Measurements from ENCODE around the gene KLF7. TPM values are rescaled to one million over a fixed set of nuclear protein-coding genes. Genes with fewer than 3 reads are reported as not detected.

Gene KLF7
- total and polyA plus RNA-seq, 2 donors (not counting 3 experiments of a cell fraction or from before 2014, with no cell fraction given): 32.8 to 42.9 TPM

DNA sequence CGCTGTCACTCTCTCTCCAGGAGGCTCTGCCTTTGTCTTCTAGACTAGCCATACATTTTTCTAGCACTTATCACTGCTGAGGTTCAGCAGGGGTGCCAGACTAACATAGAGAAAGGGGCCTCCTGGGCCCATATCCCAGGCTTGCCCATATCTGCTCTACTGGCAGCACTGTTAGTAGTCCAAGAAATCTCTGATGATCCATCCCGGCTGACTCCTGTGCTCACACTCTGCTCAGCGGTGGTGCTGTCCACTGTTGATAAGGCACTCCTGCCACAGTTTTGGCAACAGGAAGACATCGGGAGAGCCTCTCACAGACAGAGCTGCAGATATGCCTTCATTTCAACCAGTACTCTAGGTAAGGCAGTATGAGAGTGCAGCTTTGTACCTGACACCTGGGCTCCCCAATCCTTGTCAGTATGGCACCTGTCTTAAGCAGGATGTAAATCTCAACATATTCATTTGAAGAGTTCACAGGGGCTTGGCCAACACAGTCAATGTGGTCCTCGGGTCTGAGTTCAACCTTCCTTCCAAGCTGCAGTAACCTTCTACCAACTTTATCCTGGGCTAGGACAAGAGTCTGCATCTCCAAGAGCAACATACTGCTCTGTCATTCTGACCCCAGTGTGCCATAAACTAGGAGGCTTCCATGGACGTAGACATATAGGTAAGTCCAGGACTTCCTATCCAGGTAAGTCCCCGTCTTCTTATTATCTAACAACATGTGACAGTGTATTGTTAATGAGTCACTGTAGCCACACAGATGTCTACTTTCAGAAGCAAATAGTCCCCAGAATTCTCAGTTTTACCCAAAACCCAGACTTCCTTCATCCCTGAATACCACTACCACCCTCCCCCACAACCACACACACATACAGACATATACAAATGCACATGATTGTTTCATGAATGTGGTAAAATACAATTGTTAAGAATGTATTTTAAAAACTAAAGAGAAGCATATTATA lies 16.2 kb downstream of the KLF7 start:
- peak; percentile 44 for DNase-seq (ENCODE audit: low read depth, low spot score)
- Histone ChIP-seq H3K27me3 (ENCODE audit: control insufficient read depth in 2 of 2, insufficient read depth in 2 of 2, low read length in 2 of 2) (no peaks in the 10 kb centered on the region), H3K36me3 (ENCODE audit: control insufficient read depth in 2 of 2, extremely low read depth in 1 of 2, insufficient read depth in 2 of 2, low read length in 2 of 2) (peaks cover 0 to 4% of the 10 kb centered on the region in 2 experiments), H2AFZ (ENCODE audit: low read depth, low read length) (no peak overlapping the region), H3K27ac (ENCODE audit: insufficient read depth, low read depth, low read length) (no peak overlapping the region), H3K4me1 (ENCODE audit: control insufficient read depth, extremely low read depth, insufficient read depth, low read length) (peaks cover 62% of the 10 kb centered on the region), H3K4me2 (ENCODE audit: insufficient read depth, low read length) (peak overlapping the region; percentile 52), H3K9me1 (replicated peaks; ENCODE audit: control insufficient read depth, extremely low read depth, insufficient read depth, low read length) (no peaks in the 10 kb centered on the region), H3K4me3 (replicated peaks in 1 of 3; ENCODE audit: insufficient read depth in 1 of 3, low read depth in 1 of 3, low read length in 3 of 3) (no peak overlapping the region), H3K79me2 (ENCODE audit: control insufficient read depth, insufficient read depth, low read length) (peaks cover 99% of the 10 kb centered on the region), H4K20me1 (replicated peaks; ENCODE audit: control insufficient read depth, extremely low read depth, insufficient read depth, low read length) (no peaks in the 10 kb centered on the region), H3K9me3 (replicated peaks; ENCODE audit: control insufficient read depth, insufficient read depth, low read length) (no peaks in the 10 kb centered on the region), H3K9ac (replicated peaks; ENCODE audit: extremely low read depth, insufficient read depth, low read length) (no peak overlapping the region)
- no TSS peak for BruUV-seq (replicated peaks)
- no peak for FAIRE-seq
- ChIA-PET POLR2A (no interaction called here), CTCF (no interaction called here)
- intact Hi-C loops (cut with micrococcal nuclease): no loop called here
- dilution Hi-C loops (cut with MboI; ENCODE audit: extremely low pct_ligation_motif_present, low sequenced_read_pairs): no loop called here
- no peak for TF ChIP-seq POLR2AphosphoS5 (IDR thresholded peaks at IDR 0.05; ENCODE audit: insufficient read depth, low read depth, low read length)
- no peak for TF ChIP-seq POLR2A (IDR thresholded peaks at IDR 0.05; ENCODE audit: low read depth, low read length)
- TF ChIP-seq, protein P1, sequence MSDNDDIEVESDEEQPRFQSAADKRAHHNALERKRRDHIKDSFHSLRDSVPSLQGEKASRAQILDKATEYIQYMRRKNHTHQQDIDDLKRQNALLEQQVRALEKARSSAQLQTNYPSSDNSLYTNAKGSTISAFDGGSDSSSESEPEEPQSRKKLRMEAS (IDR thresholded peaks at IDR 0.05; ENCODE audit: insufficient read depth, insufficient read length): no peak
- TF ChIP-seq MYC (IDR thresholded peaks at IDR 0.05; ENCODE audit: low read depth, low read length): no peak
- TF ChIP-seq EZH2 (IDR thresholded peaks at IDR 0.05; ENCODE audit: borderline replicate concordance, low read depth, low read length, severe bottlenecking): no peak
- TF ChIP-seq FOS (IDR thresholded peaks at IDR 0.05; ENCODE audit: borderline replicate concordance, insufficient read depth, low read length): no peak

DNA sequence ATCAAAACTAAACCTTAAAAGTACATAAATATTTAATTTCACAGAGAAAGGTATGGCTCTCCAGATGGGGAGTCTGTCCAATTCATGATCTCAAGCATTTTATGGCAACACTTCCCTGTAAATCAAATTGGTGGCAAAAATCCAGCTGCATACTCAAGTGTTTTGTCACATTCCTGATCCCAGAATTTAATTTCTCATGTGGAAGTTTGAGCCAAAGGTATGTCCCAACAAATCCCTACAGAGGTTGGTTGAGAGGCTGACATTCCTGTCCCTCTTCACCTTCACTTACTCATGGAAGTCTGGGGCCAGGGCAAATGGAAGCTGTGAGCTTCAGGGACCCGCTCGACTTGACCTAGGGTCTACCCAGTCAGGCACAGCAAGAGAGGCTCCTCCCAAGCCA lies 17.7 kb downstream of the KLF7 start:
- H3K9ac ChIP-seq (replicated peaks; ENCODE audit: extremely low read depth, insufficient read depth, low read length): no peak overlapping the region
- ChIA-PET CTCF (interaction anchor here (0.7 to 1.3 kb wide), 5 partner anchors 8 to 74 kb away, joined by 3 to 4 read pairs (median 3); partner anchors contain the start of gene KLF7), POLR2A (interaction anchor here (1.0 kb wide), 1 partner anchor 17 kb away, joined by 5 read pairs; the partner anchor contains the start of gene KLF7)
- H3K9me1 ChIP-seq (replicated peaks; ENCODE audit: control insufficient read depth, extremely low read depth, insufficient read depth, low read length): no peaks in the 10 kb centered on the region
- no peaks in the 10 kb centered on the region for H3K9me3 ChIP-seq (replicated peaks; ENCODE audit: control insufficient read depth, insufficient read depth, low read length)
- H3K4me2 ChIP-seq (ENCODE audit: insufficient read depth, low read length): no peak overlapping the region
- DNase-seq (ENCODE audit: low read depth, low spot score): peak; percentile 43
- TF ChIP-seq GATA2 (IDR thresholded peaks at IDR 0.05; ENCODE audit: insufficient read depth, insufficient read length, low read depth, low read length): no peak
- TF ChIP-seq EZH2 (IDR thresholded peaks at IDR 0.05; ENCODE audit: borderline replicate concordance, low read depth, low read length, severe bottlenecking): no peak
- no peak for TF ChIP-seq POLR2AphosphoS5 (IDR thresholded peaks at IDR 0.05; ENCODE audit: insufficient read depth, low read depth, low read length)
- no peak for TF ChIP-seq MYC (IDR thresholded peaks at IDR 0.05; ENCODE audit: low read depth, low read length)
- no peak for TF ChIP-seq FOS (IDR thresholded peaks at IDR 0.05; ENCODE audit: borderline replicate concordance, insufficient read depth, low read length)
- TF ChIP-seq POLR2A (IDR thresholded peaks at IDR 0.05; ENCODE audit: low read depth, low read length): no peak
- TF ChIP-seq, protein P1 (IDR thresholded peaks at IDR 0.05; ENCODE audit: insufficient read depth, insufficient read length): no peak
- TF ChIP-seq, protein P2, sequence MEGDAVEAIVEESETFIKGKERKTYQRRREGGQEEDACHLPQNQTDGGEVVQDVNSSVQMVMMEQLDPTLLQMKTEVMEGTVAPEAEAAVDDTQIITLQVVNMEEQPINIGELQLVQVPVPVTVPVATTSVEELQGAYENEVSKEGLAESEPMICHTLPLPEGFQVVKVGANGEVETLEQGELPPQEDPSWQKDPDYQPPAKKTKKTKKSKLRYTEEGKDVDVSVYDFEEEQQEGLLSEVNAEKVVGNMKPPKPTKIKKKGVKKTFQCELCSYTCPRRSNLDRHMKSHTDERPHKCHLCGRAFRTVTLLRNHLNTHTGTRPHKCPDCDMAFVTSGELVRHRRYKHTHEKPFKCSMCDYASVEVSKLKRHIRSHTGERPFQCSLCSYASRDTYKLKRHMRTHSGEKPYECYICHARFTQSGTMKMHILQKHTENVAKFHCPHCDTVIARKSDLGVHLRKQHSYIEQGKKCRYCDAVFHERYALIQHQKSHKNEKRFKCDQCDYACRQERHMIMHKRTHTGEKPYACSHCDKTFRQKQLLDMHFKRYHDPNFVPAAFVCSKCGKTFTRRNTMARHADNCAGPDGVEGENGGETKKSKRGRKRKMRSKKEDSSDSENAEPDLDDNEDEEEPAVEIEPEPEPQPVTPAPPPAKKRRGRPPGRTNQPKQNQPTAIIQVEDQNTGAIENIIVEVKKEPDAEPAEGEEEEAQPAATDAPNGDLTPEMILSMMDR (IDR thresholded peaks at IDR 0.05; ENCODE audit: extremely low read depth in 1 of 2, insufficient read depth in 1 of 2, low read depth in 1 of 2, low read length in 2 of 2): no peak
- no peak for TF ChIP-seq JUN (IDR thresholded peaks at IDR 0.05; ENCODE audit: borderline replicate concordance, insufficient read depth, insufficient read length, low read depth)
- no peak overlapping the region for H3K27ac ChIP-seq (ENCODE audit: insufficient read depth, low read depth, low read length)
- intact Hi-C loops (cut with micrococcal nuclease): no loop called here
- no peak for FAIRE-seq
- no peak overlapping the region for H3K4me3 ChIP-seq (replicated peaks in 1 of 3; ENCODE audit: insufficient read depth in 1 of 3, low read depth in 1 of 3, low read length in 3 of 3)
- no peaks in the 10 kb centered on the region for H4K20me1 ChIP-seq (replicated peaks; ENCODE audit: control insufficient read depth, extremely low read depth, insufficient read depth, low read length)
- H3K79me2 ChIP-seq (ENCODE audit: control insufficient read depth, insufficient read depth, low read length): peaks cover 92% of the 10 kb centered on the region
- peaks cover 61% of the 10 kb centered on the region for H3K4me1 ChIP-seq (ENCODE audit: control insufficient read depth, extremely low read depth, insufficient read depth, low read length)
- peaks cover 0 to 4% of the 10 kb centered on the region in 2 experiments for H3K36me3 ChIP-seq (ENCODE audit: control insufficient read depth in 2 of 2, extremely low read depth in 1 of 2, insufficient read depth in 2 of 2, low read length in 2 of 2)
- BruUV-seq (replicated peaks): no TSS peak
- no peak overlapping the region for H2AFZ ChIP-seq (ENCODE audit: low read depth, low read length)
- no peaks in the 10 kb centered on the region for H3K27me3 ChIP-seq (ENCODE audit: control insufficient read depth in 2 of 2, insufficient read depth in 2 of 2, low read length in 2 of 2)
- dilution Hi-C loops (cut with MboI; ENCODE audit: extremely low pct_ligation_motif_present, low sequenced_read_pairs): no loop called here
